HepG2 (cell line): ENCODE data around the gene MTSS2. TPM values are rescaled to one million over a fixed set of nuclear protein-coding genes. Genes with fewer than 3 reads are reported as not detected.
A peak's percentile ranks its signal among the peaks of the same experiment; 100 is the strongest.

ENCODE experiments used
- BRCA1 ChIP-seq: sonication (generic); formaldehyde crosslinking; IDR thresholded peaks from 2 replicates; pipeline ENCODE4 v1.4.0; 2020; ENCODE audit warnings: missing genetic modification reagents
- CEBPB ChIP-seq: IDR thresholded peaks from 2 replicates; pipeline ENCODE4 v1.6.1; 2011; ENCODE audit warnings: low read depth, low read length, improper control_type of control experiment, borderline replicate concordance
- EP300 ChIP-seq, 3 experiments: sonication (generic) in 1 of 3; formaldehyde crosslinking in 1 of 3; IDR thresholded peaks; 2 replicates each; pipeline versions ENCODE4 v1.5.1 to v1.6.1; 2011 to 2020; ENCODE audit warnings: low read depth in 2 of 3, low read length in 2 of 3, borderline replicate concordance in 1 of 3, improper control_type of control experiment in 1 of 3, mild to moderate bottlenecking in 1 of 3, missing genetic modification reagents in 1 of 3, moderate library complexity in 1 of 3
- HNRNPUL1 ChIP-seq: fragments of 200-400 bp; formaldehyde crosslinking; IDR thresholded peaks from 2 replicates; pipeline ENCODE4 v1.6.1; 2017; ENCODE audit warnings: low read depth, mild to moderate bottlenecking, low read length, moderate library complexity
- ISX ChIP-seq: sonication (generic); formaldehyde crosslinking; conservative IDR thresholded peaks from 2 replicates; pipeline ENCODE4 v1.5.0; 2020; ENCODE audit warnings: missing genetic modification reagents
- MEF2D ChIP-seq: sonication (generic); formaldehyde crosslinking; IDR thresholded peaks from 2 replicates; pipeline ENCODE4 v1.5.1; 2020; ENCODE audit warnings: mild to moderate bottlenecking, missing genetic modification reagents
- SNAPC5 ChIP-seq: sonication (generic); formaldehyde crosslinking; IDR thresholded peaks from 2 replicates; pipeline ENCODE4 v1.8.1; 2023; ENCODE audit warnings: mild to moderate bottlenecking, missing genetic modification reagents, borderline replicate concordance
- SSRP1 ChIP-seq: IDR thresholded peaks from 2 replicates; pipeline ENCODE4 v1.6.1; 2016; ENCODE audit warnings: control low read depth
- THAP9 ChIP-seq: sonication (generic); formaldehyde crosslinking; IDR thresholded peaks from 2 replicates; pipeline ENCODE4; 2020; ENCODE audit warnings: missing genetic modification reagents, mild to moderate bottlenecking, borderline replicate concordance
- THRA ChIP-seq: sonication (generic); formaldehyde crosslinking; IDR thresholded peaks from 2 replicates; pipeline ENCODE4 v1.4.0; 2020; ENCODE audit warnings: missing genetic modification reagents, borderline replicate concordance
- ZBTB2 ChIP-seq: sonication (generic); formaldehyde crosslinking; IDR thresholded peaks from 2 replicates; pipeline ENCODE4 v1.8.0; 2022; ENCODE audit warnings: low read depth, missing genetic modification reagents
- ZBTB39 ChIP-seq: sonication (generic); formaldehyde crosslinking; IDR thresholded peaks from 2 replicates; pipeline ENCODE4 v1.5.0; 2020; ENCODE audit warnings: missing genetic modification reagents
- ZC3H4 ChIP-seq: sonication (generic); formaldehyde crosslinking; IDR thresholded peaks from 2 replicates; pipeline ENCODE4 v1.4.0; 2020; ENCODE audit warnings: missing genetic modification reagents, borderline replicate concordance
- ZFP41 ChIP-seq: sonication (generic); formaldehyde crosslinking; IDR thresholded peaks from 2 replicates; pipeline ENCODE4 v1.4.0; 2020; ENCODE audit warnings: mild to moderate bottlenecking, missing genetic modification reagents, borderline replicate concordance
- ZNF274 ChIP-seq: sonication (generic); formaldehyde crosslinking; IDR thresholded peaks from 2 replicates; pipeline ENCODE4 v1.5.1; 2020; ENCODE audit warnings: mild to moderate bottlenecking, missing genetic modification reagents
- ZNF607 ChIP-seq: sonication (generic); formaldehyde crosslinking; IDR thresholded peaks from 2 replicates; pipeline ENCODE4 v1.5.1; 2020; ENCODE audit warnings: missing genetic modification reagents, mild to moderate bottlenecking, borderline replicate concordance
- polyA plus RNA-seq, 8 experiments: library from polyadenylated mRNA; depleted of rRNA in 3 of 8; stranded (reverse) in 7 of 8; unstranded in 1 of 8; fragments of >200 nt; fragmentation: Illumina TruSeq in 4 of 8; extraction: Trizol in 4 of 8; gene quantifications; 2 replicates each; pipeline versions ENCODE4 v1.2.1 to v1.2.3, GENCODE V29; 2011 to 2016; ENCODE audit warnings: low read depth in 4 of 8, missing spikeins in 1 of 8, mixed read lengths in 1 of 8; ENCODE audit not compliant: insufficient read depth in 1 of 8
- total RNA-seq, 5 experiments: library from RNA; depleted of rRNA; stranded (reverse); fragments of >200 nt; fragmentation: Illumina TruSeq; extraction: Trizol; gene quantifications; 2 replicates each; pipeline ENCODE4 v1.2.3, GENCODE V29; 2016; ENCODE audit warnings: low read depth in 1 of 5

The MTSS2 gene
- total and polyA plus RNA-seq, 2 of the 13 experiments (the other 11 are each of a cell fraction or from before 2014, with no cell fraction given): 132 to 242 TPM

- peak; percentile 17 for TF ChIP-seq MEF2D
- no peak for TF ChIP-seq ZNF274 (CRISPR knock-in tag)
- no peak for TF ChIP-seq ISX (CRISPR knock-in tag)
- TF ChIP-seq BRCA1: no peak
- TF ChIP-seq CEBPB: 0 out of 2 replicates have a peak, but pooled peaks have one; percentile 30
- peak; percentile 44 for TF ChIP-seq SSRP1
- peak; percentile 64 for TF ChIP-seq THRA (CRISPR knock-in tag)
- TF ChIP-seq THAP9 (CRISPR knock-in tag): peak; percentile 67; the same call in 1 of the 2 replicates
- TF ChIP-seq ZBTB2: no peak; the same call in 1 of the 2 replicates
- peak; percentile 89 for TF ChIP-seq ZC3H4 (CRISPR knock-in tag)
- no peak; the same call in 1 of the 2 replicates for TF ChIP-seq ZBTB39
- TF ChIP-seq ZNF607 (CRISPR knock-in tag): peak; percentile 17; the same call in 1 of the 2 replicates
- TF ChIP-seq SNAPC5: no peak; the same call in 1 of the 2 replicates
- no peak for TF ChIP-seq HNRNPUL1
- TF ChIP-seq EP300 (IDR thresholded peaks at IDR 0.05; ENCODE audit: low read depth in 2 of 2, low read length in 2 of 2): peak; percentile 38 to 89; a peak in 2 of 4 replicates
- no peak; the same call in 1 of the 2 replicates for TF ChIP-seq EP300 (CRISPR knock-in tag; IDR thresholded peaks at IDR 0.05; ENCODE audit: borderline replicate concordance)
- TF ChIP-seq ZFP41 (CRISPR knock-in tag): no peak
Measured at GRCh38 chr16:70724146-70725023, 38.5 kb upstream of the MTSS2 start (continued).
